ENCODE measurements around the gene APOL4.

DNA sequence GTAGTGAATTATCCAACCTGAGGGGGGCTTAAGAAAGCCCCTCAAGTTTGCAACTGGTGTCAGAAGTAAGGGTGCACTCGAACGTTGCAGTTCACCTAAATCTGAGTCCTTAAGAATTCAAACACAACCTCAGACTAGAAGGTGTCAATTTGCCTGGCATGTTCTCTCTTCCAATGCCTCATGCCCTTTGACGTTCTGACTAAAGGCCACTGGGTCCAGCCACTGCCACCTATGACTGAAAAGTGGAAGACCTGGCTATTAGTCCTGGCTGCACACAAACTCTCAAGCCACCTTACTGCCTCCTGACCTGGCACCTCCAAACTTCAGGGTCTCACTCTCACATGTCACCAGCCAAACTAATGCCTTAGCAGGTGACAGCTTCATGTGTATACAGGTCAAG, 8.0 kb downstream of the APOL4 start:
- TF ChIP-seq, protein P1, sequence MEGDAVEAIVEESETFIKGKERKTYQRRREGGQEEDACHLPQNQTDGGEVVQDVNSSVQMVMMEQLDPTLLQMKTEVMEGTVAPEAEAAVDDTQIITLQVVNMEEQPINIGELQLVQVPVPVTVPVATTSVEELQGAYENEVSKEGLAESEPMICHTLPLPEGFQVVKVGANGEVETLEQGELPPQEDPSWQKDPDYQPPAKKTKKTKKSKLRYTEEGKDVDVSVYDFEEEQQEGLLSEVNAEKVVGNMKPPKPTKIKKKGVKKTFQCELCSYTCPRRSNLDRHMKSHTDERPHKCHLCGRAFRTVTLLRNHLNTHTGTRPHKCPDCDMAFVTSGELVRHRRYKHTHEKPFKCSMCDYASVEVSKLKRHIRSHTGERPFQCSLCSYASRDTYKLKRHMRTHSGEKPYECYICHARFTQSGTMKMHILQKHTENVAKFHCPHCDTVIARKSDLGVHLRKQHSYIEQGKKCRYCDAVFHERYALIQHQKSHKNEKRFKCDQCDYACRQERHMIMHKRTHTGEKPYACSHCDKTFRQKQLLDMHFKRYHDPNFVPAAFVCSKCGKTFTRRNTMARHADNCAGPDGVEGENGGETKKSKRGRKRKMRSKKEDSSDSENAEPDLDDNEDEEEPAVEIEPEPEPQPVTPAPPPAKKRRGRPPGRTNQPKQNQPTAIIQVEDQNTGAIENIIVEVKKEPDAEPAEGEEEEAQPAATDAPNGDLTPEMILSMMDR (IDR thresholded peaks at IDR 0.05) = no peak
- TF ChIP-seq POLR2A (IDR thresholded peaks at IDR 0.05) = no peak
- no peak for TF ChIP-seq EP300 (IDR thresholded peaks at IDR 0.05)
